H1 (cell line): ENCODE data around the gene YIF1A. TPM values are rescaled to one million over a fixed set of nuclear protein-coding genes. Genes with fewer than 3 reads are reported as not detected.

Experiments
- CTCF ChIA-PET: fragments of 300-600 bp; sonication (Branson Sonifier 250); formaldehyde crosslinking; loops from one replicate; lab custom pipeline; 2021; ENCODE audit not compliant: partially characterized antibody; lab: Charles Lee
- POLR2A ChIA-PET: fragments of 300-600 bp; sonication (Branson Sonifier 250); formaldehyde crosslinking; loops from one replicate; lab custom pipeline; 2021; ENCODE audit warnings: inconsistent platforms; ENCODE audit not compliant: partially characterized antibody; lab: Charles Lee
- DNase-seq, 2 experiments: peaks; one replicate each; pipeline versions ENCODE4 v3.0.0 to v3.0.0-alpha.2; 2010 to 2022; ENCODE audit warnings: low spot score in 2 of 2, low read depth in 1 of 2, mixed read lengths in 1 of 2
- FAIRE-seq: peaks from 2 replicates; lab custom pipeline; 2011; peaks lifted over from hg19 to GRCh38; lab: Jason Lieb, UNC
- H2AFZ ChIP-seq: 2 replicates; pipeline ENCODE4 v1.8.1; 2012; ENCODE audit warnings: low read length, inconsistent platforms
- H2AK5ac ChIP-seq: 2 replicates; pipeline ENCODE4 v1.6.1; 2013; ENCODE audit warnings: low read depth, low read length
- H2BK120ac ChIP-seq: replicated peaks from 2 replicates; pipeline ENCODE3; 2013; ENCODE audit warnings: low read depth, low read length, inconsistent platforms
- H2BK12ac ChIP-seq: 2 replicates; pipeline ENCODE4 v1.6.1; 2013; ENCODE audit warnings: low read depth, low read length
- H2BK15ac ChIP-seq: 2 replicates; pipeline ENCODE4 v1.6.1; 2013; ENCODE audit warnings: low read length
- H2BK20ac ChIP-seq: 2 replicates; pipeline ENCODE4 v1.6.1; 2013; ENCODE audit warnings: low read length
- H2BK5ac ChIP-seq: 2 replicates; pipeline ENCODE4 v1.6.1; 2013; ENCODE audit warnings: low read depth, low read length
- H3K14ac ChIP-seq: 2 replicates; pipeline ENCODE4 v1.6.1; 2013; ENCODE audit warnings: inconsistent platforms; ENCODE audit not compliant: insufficient read length
- H3K18ac ChIP-seq: 2 replicates; pipeline ENCODE4 v1.6.1; 2013; ENCODE audit warnings: low read length; ENCODE audit errors: extremely low read depth
- H3K23ac ChIP-seq: 2 replicates; pipeline ENCODE4 v1.6.1; 2013; ENCODE audit warnings: inconsistent platforms; ENCODE audit not compliant: insufficient read length
- H3K23me2 ChIP-seq: 2 replicates; pipeline ENCODE4 v1.6.1; 2013; ENCODE audit warnings: low read depth, low read length
- H3K27ac ChIP-seq: 2 replicates; pipeline ENCODE4 v1.6.1; 2011; ENCODE audit warnings: low read depth, low read length, inconsistent platforms
- H3K27me3 ChIP-seq, 4 experiments: replicated peaks in 1 of 4; 1 replicate in 1 of 4; 2 replicates in 3 of 4; pipeline versions ENCODE4 v1.6.1 to v1.8.1; 2011 to 2013; ENCODE audit warnings: low read length in 3 of 4, mild to moderate bottlenecking in 3 of 4, inconsistent platforms in 2 of 4, mixed read lengths in 2 of 4, moderate library complexity in 1 of 4; ENCODE audit not compliant: control insufficient read depth in 3 of 4, insufficient read depth in 3 of 4; ENCODE audit errors: extremely low read depth in 1 of 4
- H3K36me3 ChIP-seq, 4 experiments: 2 replicates each; pipeline versions ENCODE4 v1.6.1 to v1.8.1; 2011 to 2013; ENCODE audit warnings: mild to moderate bottlenecking in 4 of 4, low read length in 3 of 4, moderate library complexity in 2 of 4, control low read depth in 1 of 4, inconsistent platforms in 1 of 4; ENCODE audit not compliant: insufficient read depth in 4 of 4, control insufficient read depth in 2 of 4
- H3K4ac ChIP-seq: replicated peaks from 2 replicates; pipeline ENCODE3; 2013; ENCODE audit warnings: low read length, low read depth, mixed read lengths, inconsistent platforms; ENCODE audit not compliant: insufficient read length
- H3K4me1 ChIP-seq, 4 experiments: replicated peaks in 1 of 4; 1 replicate in 1 of 4; 2 replicates in 3 of 4; pipeline versions ENCODE4 v1.6.1 to v1.8.1; 2011 to 2013; ENCODE audit warnings: low read length in 3 of 4, inconsistent platforms in 2 of 4, mixed read lengths in 1 of 4; ENCODE audit not compliant: insufficient read depth in 4 of 4, control insufficient read depth in 3 of 4
- H3K4me2 ChIP-seq, 2 experiments: 2 replicates each; pipeline versions ENCODE4 v1.6.1 to v1.8.1; 2011 to 2013; ENCODE audit warnings: low read depth in 2 of 2, low read length in 2 of 2, control low read depth in 1 of 2, inconsistent platforms in 1 of 2, mild to moderate bottlenecking in 1 of 2; ENCODE audit not compliant: insufficient read depth in 1 of 2
- H3K4me3 ChIP-seq, 4 experiments: fragments of 200-600, 300-600 bp in 1 of 4; sonication (generic), shearing (Covaris generic), sonication (Bioruptor Twin) in 1 of 4; 2 replicates each; pipeline versions ENCODE4 v1.5.1 to v1.8.1; 2011 to 2016; ENCODE audit warnings: low read length in 4 of 4, low read depth in 3 of 4, control low read depth in 2 of 4, inconsistent platforms in 2 of 4, mild to moderate bottlenecking in 2 of 4, mixed read lengths in 1 of 4, moderate library complexity in 1 of 4; ENCODE audit not compliant: insufficient read depth in 2 of 4; ENCODE audit errors: extremely low read depth in 1 of 4
- H3K56ac ChIP-seq: replicated peaks from 2 replicates; pipeline ENCODE3; 2013; ENCODE audit warnings: low read depth, mild to moderate bottlenecking, mixed read lengths, low read length, inconsistent platforms; ENCODE audit not compliant: insufficient read length
- H3K79me1 ChIP-seq: 2 replicates; pipeline ENCODE4 v1.6.1; 2013; ENCODE audit warnings: low read depth, low read length, control low read depth
- H3K79me2 ChIP-seq, 2 experiments: 2 replicates each; pipeline versions ENCODE4 v1.6.1 to v1.8.1; 2012 to 2013; ENCODE audit warnings: low read length in 2 of 2, mild to moderate bottlenecking in 2 of 2, inconsistent platforms in 1 of 2; ENCODE audit not compliant: insufficient read depth in 2 of 2, control insufficient read depth in 1 of 2
- H3K9ac ChIP-seq, 4 experiments: replicated peaks in 1 of 4; 1 replicate in 1 of 4; 2 replicates in 3 of 4; pipeline versions ENCODE4 v1.6.1 to v1.8.1; 2011 to 2013; ENCODE audit warnings: low read depth in 3 of 4, low read length in 3 of 4, control low read depth in 2 of 4, mild to moderate bottlenecking in 2 of 4, moderate library complexity in 2 of 4, inconsistent platforms in 1 of 4; ENCODE audit errors: extremely low read depth in 1 of 4
- H3K9me3 ChIP-seq, 2 experiments: 2 replicates each; pipeline versions ENCODE4 v1.6.1 to v1.8.1; 2012 to 2013; ENCODE audit warnings: mild to moderate bottlenecking in 2 of 2, moderate library complexity in 2 of 2, control low read depth in 1 of 2, inconsistent platforms in 1 of 2, low read depth in 1 of 2, low read length in 1 of 2, mixed read lengths in 1 of 2; ENCODE audit not compliant: insufficient read depth in 2 of 2
- H4K20me1 ChIP-seq, 2 experiments: replicated peaks in 1 of 2; 2 replicates each; pipeline versions ENCODE3 to v1.8.1; 2011 to 2013; ENCODE audit warnings: inconsistent platforms in 2 of 2, low read length in 2 of 2, mild to moderate bottlenecking in 1 of 2; ENCODE audit not compliant: insufficient read depth in 2 of 2, control insufficient read depth in 1 of 2
- H4K5ac ChIP-seq: 2 replicates; pipeline ENCODE4 v1.6.1; 2013; ENCODE audit warnings: low read length, low read depth, mixed read lengths, inconsistent platforms; ENCODE audit not compliant: insufficient read length
- H4K8ac ChIP-seq: 2 replicates; pipeline ENCODE4 v1.8.0; 2013; ENCODE audit warnings: mild to moderate bottlenecking, moderate library complexity, low read length, inconsistent platforms; ENCODE audit not compliant: insufficient read depth; ENCODE audit errors: extremely low read depth
- H4K91ac ChIP-seq: replicated peaks from 2 replicates; pipeline ENCODE3; 2013; ENCODE audit warnings: low read length, mixed read lengths, inconsistent platforms; ENCODE audit not compliant: insufficient read length
- BACH1 ChIP-seq: IDR thresholded peaks from 2 replicates; pipeline ENCODE4 v1.6.1; 2012; ENCODE audit warnings: low read length, improper control_type of control experiment
- EGR1 ChIP-seq: IDR thresholded peaks from 2 replicates; pipeline ENCODE4 v1.6.1; 2011; ENCODE audit warnings: low read depth, low read length, borderline replicate concordance
- GABPA ChIP-seq: IDR thresholded peaks from 2 replicates; pipeline ENCODE4 v1.6.1; 2011; ENCODE audit warnings: mild to moderate bottlenecking, low read length, moderate library complexity, borderline replicate concordance; ENCODE audit not compliant: insufficient read depth
- RBBP5 ChIP-seq: IDR thresholded peaks from 2 replicates; pipeline ENCODE4 v1.7.1; 2012; ENCODE audit warnings: low read depth, mild to moderate bottlenecking, inconsistent platforms, low read length, moderate library complexity, borderline replicate concordance
- RFX5 ChIP-seq: IDR thresholded peaks from 2 replicates; pipeline ENCODE4 v1.6.1; 2011; ENCODE audit warnings: low read depth, low read length, improper control_type of control experiment, borderline replicate concordance
- TAF1 ChIP-seq: IDR thresholded peaks from 2 replicates; pipeline ENCODE4 v1.6.1; 2011; ENCODE audit warnings: mild to moderate bottlenecking, low read depth, low read length
- WGBS, 2 experiments: shearing (Covaris generic) in 1 of 2; methylation state at CpG; one replicate each; pipeline versions ENCODE4 v1.1.6 to v1.1.7; 2013 to 2015; ENCODE audit warnings: low lambda C conversion rate in 2 of 2, mixed read lengths in 2 of 2, inconsistent platforms in 1 of 2, low coverage in 1 of 2, missing lambda C conversion rate in 1 of 2; ENCODE audit not compliant: insufficient replicate concordance in 2 of 2, insufficient coverage in 1 of 2, insufficient read length in 1 of 2; ENCODE audit errors: extremely low coverage in 1 of 2, missing lambda C conversion rate in 1 of 2; 5-methylcytosine and 5-hydroxymethylcytosine counted together
- polyA plus RNA-seq, 7 experiments: library from polyadenylated mRNA; depleted of rRNA in 3 of 7; stranded (reverse) in 5 of 7; unstranded in 2 of 7; fragments of >200 nt in 5 of 7; fragments of 200-250 nt in 2 of 7; gene quantifications; 1 replicate in 5 of 7; 2 replicates in 1 of 7; 4 replicates in 1 of 7; pipeline versions ENCODE4 v1.2.1 to v1.2.3, GENCODE V29; 2011 to 2013; ENCODE audit warnings: missing spikeins in 2 of 7, mixed read lengths in 2 of 7
- total RNA-seq: library from RNA; stranded (reverse); fragmentation: NEBNext Ultra II Directional; extraction: Animal tissue kit (Norgen Biotek cat#: 25700); gene quantifications from 2 replicates; pipeline ENCODE4 v1.2.1, GENCODE V29; 2021
- TF ChIP-seq, protein P1 (sequence below): IDR thresholded peaks from 2 replicates; pipeline ENCODE4 v1.6.1; 2012; ENCODE audit warnings: inconsistent platforms

YIF1A gene
- total and polyA plus RNA-seq, 2 of the 8 experiments (the other 6 are each of a cell fraction or from before 2014, with no cell fraction given) = 70.1 to 178 TPM

DNA sequence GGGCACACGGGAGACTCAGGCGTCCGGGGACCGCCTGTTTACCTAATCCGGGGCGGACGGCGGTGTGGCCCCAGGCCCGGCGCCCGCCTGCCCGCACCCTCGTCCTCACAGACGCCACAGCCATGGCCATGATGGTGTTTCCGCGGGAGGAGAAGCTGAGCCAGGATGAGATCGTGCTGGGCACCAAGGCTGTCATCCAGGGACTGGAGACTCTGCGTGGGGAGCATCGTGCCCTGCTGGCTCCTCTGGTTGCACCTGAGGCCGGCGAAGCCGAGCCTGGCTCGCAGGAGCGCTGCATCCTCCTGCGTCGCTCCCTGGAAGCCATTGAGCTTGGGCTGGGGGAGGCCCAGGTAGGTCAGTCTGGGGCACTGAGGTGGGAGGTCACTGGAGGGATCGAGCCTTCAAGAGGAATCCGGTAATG is 30.5 kb downstream of the YIF1A start:
- peak overlapping the region; percentile 4 for H3K18ac ChIP-seq
- H3K4me3 ChIP-seq = peak overlapping the region; percentile 49 to 92 (median 86)
- peak overlapping the region; percentile 79 for H4K5ac ChIP-seq
- H3K79me1 ChIP-seq = no peaks in the 10 kb centered on the region
- TF ChIP-seq TAF1 (peak; percentile 12; the same call in 1 of the 2 replicates), RBBP5 (0 out of 2 replicates have a peak, but pooled peaks have one; percentile 7), RFX5 (no peak), GABPA (0 out of 2 replicates have a peak, but pooled peaks have one; percentile 2), BACH1 (peak; percentile 26; the same call in 1 of the 2 replicates), EGR1 (no peak)
- TF ChIP-seq, protein P1, sequence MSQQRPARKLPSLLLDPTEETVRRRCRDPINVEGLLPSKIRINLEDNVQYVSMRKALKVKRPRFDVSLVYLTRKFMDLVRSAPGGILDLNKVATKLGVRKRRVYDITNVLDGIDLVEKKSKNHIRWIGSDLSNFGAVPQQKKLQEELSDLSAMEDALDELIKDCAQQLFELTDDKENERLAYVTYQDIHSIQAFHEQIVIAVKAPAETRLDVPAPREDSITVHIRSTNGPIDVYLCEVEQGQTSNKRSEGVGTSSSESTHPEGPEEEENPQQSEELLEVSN = peak; percentile 43; the same call in 1 of the 2 replicates
- TF ChIP-seq, all 59 proteins: peak for 5
- POLR2A ChIA-PET = interaction anchor here (0.7 to 1.2 kb wide), 5 partner anchors 14 to 207 kb away, joined by 3 to 4 read pairs (median 3); no protein-coding TSS in a partner anchor
- Histone ChIP-seq H2AFZ (no peak overlapping the region), H3K9me3 (no peaks in the 10 kb centered on the region), H2AK5ac (no peak overlapping the region), H3K27me3 (peaks cover 0 to 3% (median 0%) of the 10 kb centered on the region in 4 experiments; a peak in 1 of 7 replicates), H3K56ac (no peak overlapping the region), H3K79me2 (peaks cover 0 to 5% of the 10 kb centered on the region in 2 experiments; a peak in 1 of 4 replicates), H2BK12ac (no peak overlapping the region), H2BK15ac (no peak overlapping the region), H4K8ac (peak overlapping the region; percentile 86), H3K27ac (no peak overlapping the region), H4K91ac (no peak overlapping the region), H3K4ac (no peak overlapping the region), H3K23me2 (peaks cover 10% of the 10 kb centered on the region), H3K4me2 (peak overlapping the region; percentile 27 to 95), H2BK20ac (no peak overlapping the region), H3K9ac (peak overlapping the region; percentile 34 to 68 (median 66); a peak in 6 of 7 replicates), H2BK5ac (no peak overlapping the region), H2BK120ac (no peak overlapping the region), H3K14ac (no peak overlapping the region), H3K4me1 (peaks cover 0 to 5% (median 2%) of the 10 kb centered on the region in 4 experiments; a peak in 4 of 7 replicates), H3K36me3 (peaks cover 9 to 21% (median 16%) of the 10 kb centered on the region in 4 experiments; a peak in 6 of 8 replicates), H4K20me1 (peaks cover 5 to 18% of the 10 kb centered on the region in 2 experiments), H3K23ac (no peak overlapping the region)
- FAIRE-seq (no peak), DNase-seq (no peak)
- CTCF ChIA-PET = interaction anchor here (0.6 to 1.4 kb wide), 7 partner anchors 8 to 304 kb away, joined by 3 to 8 read pairs (median 5); no protein-coding TSS in a partner anchor
- 7% methylated on average over 27 of the region's 28 CpGs; no CpG with 5 or more reads in 1 of the 2 experiments for WGBS, 2 experiments
